GM19372 (cell line): ENCODE data around the gene NTN3.
A peak's percentile ranks its signal among the peaks of the same experiment; 100 is the strongest.

Experiments used
- ATAC-seq: cut with Tn5 transposase; IDR thresholded peaks from one replicate; pipeline ENCODE4 v1.9.1; 2021; ENCODE audit warnings: mild to moderate bottlenecking, low read depth, moderate library complexity; ENCODE audit not compliant: unreplicated experiment

NTN3 gene

DNA sequence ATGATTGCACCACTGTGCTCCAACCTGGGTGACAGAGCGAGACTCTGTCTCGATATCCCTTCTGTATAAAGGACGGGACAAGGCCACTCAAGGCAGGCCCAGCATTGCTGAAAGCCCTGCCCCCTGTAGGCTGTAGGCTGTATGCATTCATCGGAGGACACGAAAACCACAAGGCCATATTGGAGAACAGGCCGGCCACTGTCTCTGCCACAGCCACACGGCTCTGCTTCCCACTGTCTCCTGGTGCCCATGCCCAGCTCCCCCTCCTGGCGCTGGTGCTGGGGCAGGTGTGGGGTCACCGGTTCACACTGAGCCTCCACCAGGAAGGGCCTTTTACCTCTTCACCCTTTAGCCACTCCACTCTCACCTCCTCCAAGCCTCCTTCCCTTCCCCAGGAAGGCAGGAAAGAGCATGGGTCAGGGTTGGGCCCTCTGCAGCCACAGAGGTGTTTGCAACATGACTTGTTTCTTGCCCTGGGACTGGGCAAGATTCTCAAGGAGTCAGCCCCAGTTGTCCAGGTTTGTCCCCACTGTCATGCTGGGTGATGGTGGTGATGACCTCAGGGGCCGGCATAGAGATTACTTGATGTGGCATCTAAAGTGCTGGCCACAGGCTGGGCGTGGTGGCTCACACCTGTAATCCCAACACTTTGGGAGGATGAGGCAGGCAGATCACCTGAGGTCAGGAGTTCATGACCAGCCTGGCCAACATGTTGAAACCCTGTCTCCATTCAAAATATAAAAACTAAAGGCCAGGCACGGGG lies 5.3 kb upstream of the NTN3 start:
- no peak for ATAC-seq

DNA sequence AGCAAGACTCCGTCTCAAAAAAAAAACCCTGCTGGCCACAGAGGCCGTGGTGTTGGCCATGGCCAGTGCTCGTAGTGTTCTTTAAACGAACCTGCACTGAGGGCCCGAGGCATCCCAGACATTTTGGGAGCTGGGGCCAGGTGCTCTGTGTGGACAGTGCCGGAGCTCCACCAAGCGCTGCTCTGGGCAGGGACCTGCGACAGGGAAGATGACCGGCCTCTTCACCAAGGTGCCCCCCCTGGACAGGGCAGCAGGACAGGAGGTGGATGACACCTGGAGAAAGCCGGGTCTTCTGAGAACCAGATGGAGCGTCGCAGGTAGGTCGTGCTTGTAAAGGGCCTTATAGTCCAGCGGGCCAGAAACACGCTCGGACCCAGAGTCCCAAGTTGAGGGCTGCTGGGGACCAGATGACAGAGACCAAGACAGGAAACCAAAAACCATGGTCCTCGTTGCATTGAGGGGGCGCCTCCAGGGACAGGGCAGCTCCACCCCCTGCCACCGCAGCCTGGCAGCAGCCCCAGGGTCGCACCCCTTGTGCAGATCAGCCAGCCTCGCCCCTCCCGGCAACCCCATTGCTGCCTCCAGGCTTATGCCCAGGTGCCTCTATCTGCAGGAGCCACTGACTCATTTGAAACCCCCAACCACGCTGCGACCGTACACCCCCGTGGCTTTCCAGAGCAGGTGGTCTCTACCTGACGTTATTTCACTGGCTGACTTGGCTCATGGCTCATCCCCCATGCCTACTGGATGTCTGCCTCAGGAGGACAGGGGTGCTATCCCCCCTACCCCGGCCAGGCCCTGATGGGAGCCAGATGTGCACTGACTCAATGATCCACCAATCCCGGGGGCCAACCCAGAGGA lies 4.2 kb upstream of the NTN3 start:
- no peak for ATAC-seq

DNA sequence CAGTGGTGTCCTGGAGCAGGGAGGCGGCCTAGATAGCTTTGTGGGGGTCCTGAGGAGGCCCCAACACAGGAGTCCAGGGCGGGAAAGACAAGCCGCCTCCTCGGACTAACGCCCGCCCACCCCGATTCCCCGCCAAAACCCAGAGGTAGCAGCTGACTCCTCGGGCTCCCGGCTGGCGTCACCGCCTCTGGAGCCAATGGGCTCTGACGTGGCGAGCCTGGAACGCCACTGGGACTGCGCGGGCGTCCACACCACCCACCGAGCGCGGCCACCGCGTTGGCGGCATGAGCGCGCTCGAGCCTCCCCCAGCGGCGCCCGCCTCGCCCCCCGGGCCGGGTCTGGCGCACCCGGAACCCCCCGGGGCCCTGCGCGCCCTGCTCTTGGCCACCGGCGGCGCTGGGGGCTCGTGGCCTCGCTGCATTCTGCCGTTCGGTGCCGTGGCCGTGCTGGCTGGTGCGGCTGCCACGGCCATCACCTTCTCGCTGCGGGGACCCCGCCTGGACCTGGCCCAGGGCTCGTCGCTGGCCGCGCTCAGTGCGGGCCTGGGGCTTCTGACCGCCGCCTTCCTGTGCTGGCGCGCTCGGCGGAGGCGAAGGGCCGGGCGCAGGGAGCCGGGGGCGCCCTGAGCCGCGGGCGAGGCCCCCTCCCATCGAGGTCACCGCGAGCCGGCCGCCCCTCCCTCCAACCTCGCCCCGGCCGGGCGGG lies 3.4 kb upstream of the NTN3 start:
- ATAC-seq, result no peak

DNA sequence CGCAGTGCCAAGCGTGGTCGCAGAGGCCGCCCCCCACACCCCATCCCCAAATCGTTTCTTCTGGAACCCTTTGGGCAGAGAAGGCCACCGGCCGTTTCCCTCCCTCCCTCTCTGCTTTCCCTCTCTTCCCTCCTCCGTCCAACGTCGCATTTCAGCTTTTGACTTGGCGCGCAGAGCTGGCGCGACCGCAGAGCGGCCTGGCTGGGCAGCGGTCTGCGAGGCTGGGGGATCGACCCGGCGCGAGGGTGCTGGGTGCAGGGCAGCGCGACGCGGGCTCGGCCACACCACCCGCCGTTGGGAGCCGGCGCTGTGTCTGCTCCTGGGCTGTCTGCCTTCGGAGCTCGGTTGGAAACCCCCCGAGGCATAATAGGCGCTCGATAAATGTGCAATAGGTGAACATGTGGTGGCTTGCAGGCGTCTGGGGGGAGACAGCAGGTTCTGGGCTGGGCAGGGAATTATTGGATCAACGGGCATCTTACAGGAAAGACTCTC lies 2.8 kb upstream of the NTN3 start:
- no peak for ATAC-seq

DNA sequence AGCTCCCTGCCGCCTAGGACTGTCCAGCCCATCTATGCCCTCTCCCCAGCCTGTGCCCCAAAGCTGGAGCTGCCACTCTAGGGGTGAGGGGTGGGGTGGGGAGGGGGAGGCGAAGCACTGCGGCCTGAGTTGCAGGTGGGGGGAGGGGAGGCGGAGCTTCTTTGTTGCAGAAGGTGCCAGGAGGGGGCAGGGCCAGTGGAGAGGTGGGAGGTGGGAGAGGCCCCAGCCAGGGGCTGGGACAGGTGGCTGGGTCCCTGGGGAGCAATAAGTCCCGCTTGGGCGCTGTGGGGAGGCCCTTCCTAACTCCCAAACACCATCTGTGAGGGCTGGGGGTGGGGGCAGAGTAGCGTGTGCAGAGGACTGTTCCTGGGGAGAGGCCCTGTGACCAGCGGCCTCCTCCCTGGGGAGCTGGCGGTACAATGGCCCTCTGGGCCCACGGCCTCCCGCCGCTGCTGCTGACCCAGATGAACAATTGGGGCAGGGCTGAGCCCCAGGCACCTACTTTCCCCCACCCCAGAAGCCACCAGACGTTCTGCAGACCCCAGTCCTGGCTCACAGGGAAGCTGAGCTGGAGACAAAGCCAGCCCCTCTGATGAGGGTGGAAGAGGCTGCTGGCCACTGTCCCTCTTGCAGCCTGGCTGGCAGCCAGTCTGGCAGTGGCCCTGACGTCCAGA lies 2.2 kb upstream of the NTN3 start:
- no peak for ATAC-seq

DNA sequence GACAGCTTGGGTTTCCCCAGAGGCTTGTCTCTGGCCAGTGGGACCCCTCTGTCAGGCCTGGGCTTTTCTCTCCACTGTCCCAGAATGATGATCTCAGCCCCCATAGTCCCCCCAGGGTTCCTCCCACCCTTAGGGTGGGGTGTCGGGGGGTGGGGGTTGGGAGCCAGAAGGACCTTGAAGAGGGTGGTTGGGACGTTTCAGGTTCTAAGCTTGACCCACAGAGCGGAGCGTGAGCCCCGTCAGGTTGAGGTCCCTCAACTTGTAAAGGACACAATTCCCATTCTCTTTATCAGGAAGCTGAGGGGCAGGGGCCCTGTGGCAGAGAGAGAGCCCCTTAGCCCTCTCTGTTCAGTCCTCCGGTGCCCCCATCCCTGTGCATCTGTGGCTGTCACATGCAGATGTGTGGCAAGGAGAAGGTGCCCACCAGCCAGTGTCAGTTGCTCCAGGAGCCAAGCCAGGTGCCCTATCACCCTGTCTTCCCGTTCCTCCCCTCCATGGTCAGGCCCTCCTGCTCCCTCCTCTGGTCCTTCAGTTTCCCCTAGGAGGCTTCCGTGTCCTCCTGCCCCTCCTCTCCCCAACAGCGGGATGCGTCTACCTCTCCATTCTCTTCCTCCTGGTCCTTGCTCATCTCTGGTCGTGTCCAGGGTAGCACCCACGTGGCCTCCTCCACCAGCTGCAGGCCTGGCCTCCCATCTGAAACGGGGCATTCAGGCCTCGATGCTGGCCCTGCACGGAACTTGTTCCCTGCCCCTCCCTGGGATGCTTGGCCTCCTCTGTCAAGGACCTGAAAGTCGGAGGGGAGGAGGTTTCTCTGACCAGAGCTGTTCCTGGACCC lies 1.5 kb upstream of the NTN3 start:
- no peak for ATAC-seq

DNA sequence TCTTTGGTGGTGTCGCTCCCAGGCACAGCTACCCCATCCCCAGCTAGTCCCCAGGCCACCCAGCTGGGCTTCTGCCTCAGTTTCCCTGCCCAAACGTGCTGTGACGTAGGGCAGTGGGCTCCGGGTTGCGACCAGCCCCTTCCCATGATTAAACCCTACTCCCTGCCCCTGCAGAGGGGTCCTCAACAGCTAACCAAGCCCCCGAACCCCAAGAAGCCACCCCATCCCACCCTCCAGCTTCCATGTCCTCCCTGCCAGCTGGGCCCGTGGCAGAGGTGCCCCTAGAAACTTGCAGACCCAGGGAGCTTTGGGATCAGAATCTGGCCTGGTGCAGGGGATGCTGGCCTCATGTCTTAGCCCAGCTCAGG lies 879 bp upstream of the NTN3 start:
- ATAC-seq, result no peak

DNA sequence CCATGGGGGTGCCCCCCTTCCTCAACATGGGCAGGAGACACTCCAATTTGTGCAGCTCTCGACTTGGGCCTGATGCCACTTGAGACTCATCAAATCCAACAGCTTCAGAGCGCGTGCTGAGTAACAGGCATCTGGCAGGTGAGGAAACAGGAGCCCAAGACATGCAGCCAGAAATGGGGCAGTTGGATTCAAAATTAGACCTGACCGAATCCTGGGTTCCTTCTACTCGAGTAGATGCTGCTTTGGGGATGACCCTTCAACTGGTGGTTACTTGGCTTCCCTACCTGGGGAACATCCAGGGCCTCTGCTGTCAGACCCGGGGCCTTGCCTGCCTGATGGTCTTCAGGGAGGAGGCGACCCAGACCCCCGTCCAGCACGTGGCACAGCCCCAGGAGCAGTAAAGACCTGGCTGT lies 488 bp upstream of the NTN3 start:
- ATAC-seq, result no peak

DNA sequence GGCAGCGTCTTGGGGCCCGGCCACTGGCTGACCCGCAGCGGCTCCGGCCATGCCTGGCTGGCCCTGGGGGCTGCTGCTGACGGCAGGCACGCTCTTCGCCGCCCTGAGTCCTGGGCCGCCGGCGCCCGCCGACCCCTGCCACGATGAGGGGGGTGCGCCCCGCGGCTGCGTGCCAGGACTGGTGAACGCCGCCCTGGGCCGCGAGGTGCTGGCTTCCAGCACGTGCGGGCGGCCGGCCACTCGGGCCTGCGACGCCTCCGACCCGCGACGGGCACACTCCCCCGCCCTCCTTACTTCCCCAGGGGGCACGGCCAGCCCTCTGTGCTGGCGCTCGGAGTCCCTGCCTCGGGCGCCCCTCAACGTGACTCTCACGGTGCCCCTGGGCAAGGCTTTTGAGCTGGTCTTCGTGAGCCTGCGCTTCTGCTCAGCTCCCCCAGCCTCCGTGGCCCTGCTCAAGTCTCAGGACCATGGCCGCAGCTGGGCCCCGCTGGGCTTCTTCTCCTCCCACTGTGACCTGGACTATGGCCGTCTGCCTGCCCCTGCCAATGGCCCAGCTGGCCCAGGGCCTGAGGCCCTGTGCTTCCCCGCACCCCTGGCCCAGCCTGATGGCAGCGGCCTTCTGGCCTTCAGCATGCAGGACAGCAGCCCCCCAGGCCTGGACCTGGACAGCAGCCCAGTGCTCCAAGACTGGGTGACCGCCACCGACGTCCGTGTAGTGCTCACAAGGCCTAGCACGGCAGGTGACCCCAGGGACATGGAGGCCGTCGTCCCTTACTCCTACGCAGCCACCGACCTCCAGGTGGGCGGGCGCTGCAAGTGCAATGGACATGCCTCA lies 773 bp downstream of the NTN3 start:
- no peak for ATAC-seq

DNA sequence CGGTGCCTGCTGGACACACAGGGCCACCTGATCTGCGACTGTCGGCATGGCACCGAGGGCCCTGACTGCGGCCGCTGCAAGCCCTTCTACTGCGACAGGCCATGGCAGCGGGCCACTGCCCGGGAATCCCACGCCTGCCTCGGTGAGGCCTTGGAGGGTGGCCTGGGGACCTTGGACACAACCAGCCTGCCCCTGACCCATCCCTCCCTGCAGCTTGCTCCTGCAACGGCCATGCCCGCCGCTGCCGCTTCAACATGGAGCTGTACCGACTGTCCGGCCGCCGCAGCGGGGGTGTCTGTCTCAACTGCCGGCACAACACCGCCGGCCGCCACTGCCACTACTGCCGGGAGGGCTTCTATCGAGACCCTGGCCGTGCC lies 1.4 kb downstream of the NTN3 start:
- no peak for ATAC-seq

DNA sequence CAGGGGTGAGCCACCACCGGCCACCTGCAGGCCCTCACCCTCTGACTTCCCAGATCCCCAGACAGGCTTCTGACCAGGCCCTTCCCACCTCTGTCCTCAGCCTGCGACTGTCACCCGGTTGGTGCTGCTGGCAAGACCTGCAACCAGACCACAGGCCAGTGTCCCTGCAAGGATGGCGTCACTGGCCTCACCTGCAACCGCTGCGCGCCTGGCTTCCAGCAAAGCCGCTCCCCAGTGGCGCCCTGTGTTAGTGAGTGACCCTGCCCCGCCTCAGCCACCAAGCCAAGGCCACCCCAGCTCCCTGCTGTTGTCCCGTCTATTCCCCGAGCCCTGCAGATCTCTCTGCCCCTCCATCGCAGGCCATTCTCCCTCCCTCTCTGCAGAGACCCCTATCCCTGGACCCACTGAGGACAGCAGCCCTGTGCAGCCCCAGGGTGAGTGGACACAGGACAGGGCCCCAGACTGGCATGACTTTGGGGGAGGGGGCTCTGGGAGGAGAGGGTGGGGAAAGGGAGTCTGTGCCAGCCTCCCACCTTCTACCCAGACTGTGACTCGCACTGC lies 1.9 kb downstream of the NTN3 start:
- ATAC-seq, result no peak

DNA sequence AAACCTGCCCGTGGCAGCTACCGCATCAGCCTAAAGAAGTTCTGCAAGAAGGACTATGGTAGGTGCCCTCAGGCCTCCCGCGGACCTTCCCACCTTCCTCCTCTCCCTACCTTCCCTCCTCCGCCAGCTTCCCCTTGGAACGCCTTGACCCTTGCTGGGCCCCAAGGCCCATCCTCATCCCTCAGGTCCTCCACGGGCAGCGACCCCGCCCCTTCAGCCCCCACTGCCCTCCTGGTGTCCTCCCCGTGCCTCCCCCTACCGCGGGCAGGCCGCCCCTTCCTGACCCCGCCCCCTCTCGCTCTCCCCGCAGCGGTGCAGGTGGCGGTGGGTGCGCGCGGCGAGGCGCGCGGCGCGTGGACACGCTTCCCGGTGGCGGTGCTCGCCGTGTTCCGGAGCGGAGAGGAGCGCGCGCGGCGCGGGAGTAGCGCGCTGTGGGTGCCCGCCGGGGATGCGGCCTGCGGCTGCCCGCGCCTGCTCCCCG lies 2.4 kb downstream of the NTN3 start:
- no peak for ATAC-seq

DNA sequence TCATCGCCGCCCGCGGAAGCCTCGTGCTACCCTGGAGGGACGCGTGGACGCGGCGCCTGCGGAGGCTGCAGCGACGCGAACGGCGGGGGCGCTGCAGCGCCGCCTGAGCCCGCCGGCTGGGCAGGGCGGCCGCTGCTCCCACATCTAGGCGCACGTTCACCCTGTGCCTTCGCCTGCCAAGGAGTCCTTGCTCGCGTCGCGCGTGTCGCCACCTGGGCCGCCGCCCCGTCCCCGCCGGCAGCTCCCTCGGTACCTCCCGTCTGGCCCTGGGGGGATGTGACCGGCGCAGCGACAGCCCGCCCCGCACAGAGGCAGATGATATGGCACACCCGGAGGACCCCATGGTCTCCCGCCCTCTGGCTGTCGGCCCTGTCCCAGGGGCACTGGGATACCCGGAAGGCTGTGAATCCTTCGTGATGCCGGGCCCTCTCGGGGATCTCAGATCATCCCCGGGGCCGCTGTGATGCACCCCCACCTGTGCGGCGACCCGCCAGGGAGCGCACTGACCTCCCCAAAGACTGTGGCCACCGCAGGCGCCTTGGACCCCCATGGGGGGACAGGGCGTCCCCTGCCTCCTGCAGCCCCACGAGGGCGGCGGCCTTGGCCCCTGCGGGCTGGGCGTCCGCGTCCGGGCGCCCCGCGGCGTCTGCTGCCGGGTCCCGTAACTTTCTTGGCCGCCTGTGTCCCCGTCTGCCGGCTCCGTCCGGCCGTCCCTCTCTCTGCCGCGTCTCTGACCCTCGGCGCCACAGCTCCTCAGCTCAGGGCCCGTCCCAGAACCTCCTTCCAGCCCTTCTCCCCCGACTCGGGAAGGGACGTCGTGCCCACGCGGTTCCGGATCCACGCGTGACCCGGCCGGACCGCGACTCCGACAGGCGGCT lies 3.1 kb downstream of the NTN3 start:
- ATAC-seq, result peak; percentile 22

DNA sequence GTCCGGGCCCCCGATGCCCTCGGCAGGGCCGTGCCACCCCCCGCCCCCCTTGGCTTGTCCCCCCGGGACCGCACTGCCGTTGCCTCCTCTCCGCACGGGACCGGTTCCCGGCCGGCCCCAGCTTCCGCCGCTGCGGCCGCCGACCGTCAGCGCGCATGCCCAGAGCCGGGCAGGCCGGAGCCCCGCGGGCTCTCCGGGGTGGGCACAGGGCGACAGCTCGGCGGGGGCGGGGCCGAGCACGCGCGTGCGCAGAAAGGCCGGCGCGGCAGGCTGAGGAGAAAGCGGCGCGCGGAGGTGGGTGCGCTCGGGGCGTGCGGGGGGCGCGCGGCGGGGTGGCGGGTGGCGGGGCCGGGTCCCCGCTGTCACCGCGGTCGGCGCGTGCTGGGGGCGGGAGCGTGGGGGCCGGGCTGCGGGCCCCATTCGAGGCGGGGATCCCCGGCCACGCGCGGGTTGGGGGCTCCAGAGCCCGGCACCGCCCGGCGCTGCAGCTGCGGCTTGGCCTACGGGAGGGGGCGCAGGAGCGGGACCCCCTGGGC lies 3.8 kb downstream of the NTN3 start, which contains the start of gene TBC1D24:
TSS of gene TBC1D24 (plus strand) at position 251 of the 536 bp plus-strand sequence. CDS start 21,022 bp downstream, outside the sequence.
- peak; percentile 49 for ATAC-seq

DNA sequence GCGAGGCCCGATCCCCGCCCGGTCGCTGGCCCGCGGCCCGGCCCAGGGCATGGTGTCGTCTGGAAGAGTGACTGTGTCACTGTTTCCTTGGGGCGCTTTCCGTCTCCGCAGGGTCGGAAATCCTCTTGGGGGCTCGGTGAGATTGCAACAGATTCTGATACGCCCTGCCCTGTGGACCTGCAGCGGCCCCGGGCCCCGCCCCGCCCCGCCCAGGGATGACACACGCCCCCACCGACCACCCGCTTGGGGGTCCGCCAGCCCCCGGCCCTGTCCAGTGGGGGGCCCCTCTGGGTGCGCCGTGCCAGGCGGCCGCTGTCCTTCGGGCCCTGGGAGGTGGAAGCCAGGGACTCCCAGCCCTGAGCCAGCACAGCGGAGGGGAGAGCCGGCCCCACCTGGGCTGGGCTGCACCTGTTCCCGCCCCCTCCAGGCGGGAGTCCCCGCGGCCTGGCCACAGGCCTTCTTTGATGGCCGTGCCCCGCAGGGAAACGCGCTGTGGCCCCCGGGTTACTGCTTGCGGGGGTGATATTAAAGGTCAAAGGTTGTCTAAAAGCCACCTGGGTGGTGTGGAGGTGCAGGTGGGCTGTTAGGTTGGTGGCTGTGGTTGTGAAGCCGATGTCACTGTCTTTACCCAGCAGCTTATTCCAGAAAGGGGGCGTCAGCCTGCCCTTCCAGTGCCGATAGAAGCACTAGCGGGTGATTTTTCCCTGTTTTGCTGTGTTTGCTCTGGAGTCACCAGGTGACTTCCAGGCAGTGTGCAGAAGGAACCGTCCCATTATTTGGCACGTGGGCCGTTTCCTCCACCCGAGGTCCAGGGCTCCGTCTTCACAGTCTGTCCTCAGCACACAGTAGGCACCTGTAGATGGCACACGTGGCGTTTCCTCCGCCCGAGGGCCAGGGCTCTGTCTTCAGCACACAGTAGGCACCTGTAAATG lies 4.6 kb downstream of the NTN3 start:
- ATAC-seq, result no peak

DNA sequence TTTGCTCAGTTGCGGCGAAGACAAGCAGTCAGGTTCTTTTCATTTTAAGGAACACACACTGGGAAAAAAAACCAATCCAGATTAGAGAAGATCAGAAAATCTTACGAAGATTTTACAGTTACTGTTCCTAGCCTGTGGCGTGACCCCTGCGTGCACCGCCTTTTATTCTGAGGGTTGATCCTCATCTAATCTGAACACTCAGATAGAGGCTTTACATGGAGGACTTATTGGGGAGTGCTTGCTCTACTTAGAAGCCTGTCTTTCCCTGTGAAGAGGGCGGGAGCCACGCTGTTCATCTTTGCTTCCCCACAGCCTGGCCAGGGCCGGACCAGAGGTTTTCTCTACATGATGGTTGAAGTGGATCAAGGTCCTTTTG lies 5.2 kb downstream of the NTN3 start:
- ATAC-seq, result no peak
